H9 (cell line): Measurements from ENCODE around the gene RABL6. TPM values are rescaled to one million over a fixed set of nuclear protein-coding genes. Genes with fewer than 3 reads are reported as not detected.
A peak's percentile ranks its signal among the peaks of the same experiment; 100 is the strongest.
"Not testable (repeated sequence)": the region's sequence is repeated elsewhere in the genome, so short reads cannot be mapped to it uniquely, and the experiment has no call there.

Source experiments
- DNase-seq: peaks from one replicate; pipeline ENCODE4 v3.0.0-alpha.2; 2017
- H2AFZ ChIP-seq: one replicate; pipeline ENCODE4 v1.6.1; 2013; ENCODE audit warnings: mild to moderate bottlenecking, low read length, control low read depth, moderate library complexity
- H2AK5ac ChIP-seq: 2 replicates; pipeline ENCODE4 v1.6.1; 2013; ENCODE audit warnings: low read length, control low read depth, mixed read lengths; ENCODE audit not compliant: insufficient read length
- H2BK120ac ChIP-seq: one replicate; pipeline ENCODE4 v1.6.1; 2013; ENCODE audit warnings: low read depth, mild to moderate bottlenecking, low read length, control low read depth, inconsistent platforms; ENCODE audit not compliant: poor library complexity, severe bottlenecking
- H2BK12ac ChIP-seq: 2 replicates; pipeline ENCODE4 v1.6.1; 2013; ENCODE audit warnings: low read length, control low read depth, mixed read lengths, low read depth; ENCODE audit not compliant: insufficient read length
- H2BK15ac ChIP-seq: 2 replicates; pipeline ENCODE4 v1.6.1; 2013; ENCODE audit warnings: low read depth, low read length, control low read depth
- H2BK20ac ChIP-seq: one replicate; pipeline ENCODE4 v1.6.1; 2013; ENCODE audit warnings: low read depth, mild to moderate bottlenecking, low read length, control low read depth, inconsistent platforms; ENCODE audit not compliant: poor library complexity, severe bottlenecking
- H2BK5ac ChIP-seq: 2 replicates; pipeline ENCODE4 v1.6.1; 2013; ENCODE audit warnings: low read length, control low read depth, mixed read lengths; ENCODE audit not compliant: insufficient read length
- H3K14ac ChIP-seq: 2 replicates; pipeline ENCODE4 v1.6.1; 2013; ENCODE audit warnings: low read length, control low read depth; ENCODE audit not compliant: insufficient read depth
- H3K18ac ChIP-seq: 2 replicates; pipeline ENCODE4 v1.6.1; 2013; ENCODE audit warnings: low read depth, mild to moderate bottlenecking, mixed read lengths, low read length, control low read depth; ENCODE audit not compliant: insufficient read length
- H3K23ac ChIP-seq: 2 replicates; pipeline ENCODE4 v1.6.1; 2013; ENCODE audit warnings: low read length, control low read depth, mixed read lengths, low read depth; ENCODE audit not compliant: insufficient read length
- H3K23me2 ChIP-seq: 2 replicates; pipeline ENCODE4 v1.6.1; 2013; ENCODE audit warnings: low read depth, mild to moderate bottlenecking, mixed read lengths, low read length, control low read depth; ENCODE audit not compliant: insufficient read length, poor library complexity, severe bottlenecking
- H3K27ac ChIP-seq: 2 replicates; pipeline ENCODE4 v1.5.1; 2013; ENCODE audit warnings: low read length, control low read depth, mixed read lengths, low read depth; ENCODE audit not compliant: insufficient read length
- H3K27me3 ChIP-seq: 2 replicates; pipeline ENCODE4 v1.6.1; 2013; ENCODE audit warnings: low read length, control low read depth, inconsistent platforms; ENCODE audit not compliant: insufficient read depth
- H3K4ac ChIP-seq: 2 replicates; pipeline ENCODE4 v1.6.1; 2013; ENCODE audit warnings: low read depth, mild to moderate bottlenecking, control low read depth, inconsistent platforms, low read length, moderate library complexity
- H3K4me1 ChIP-seq: 2 replicates; pipeline ENCODE4 v1.6.1; 2013; ENCODE audit warnings: low read length, control low read depth, inconsistent platforms; ENCODE audit not compliant: insufficient read depth
- H3K4me2 ChIP-seq: 2 replicates; pipeline ENCODE4 v1.6.1; 2013; ENCODE audit warnings: low read length, control low read depth, mixed read lengths; ENCODE audit not compliant: insufficient read length, insufficient read depth
- H3K56ac ChIP-seq: 2 replicates; pipeline ENCODE4 v1.6.1; 2013; ENCODE audit warnings: low read depth, mild to moderate bottlenecking, mixed read lengths, low read length, control low read depth; ENCODE audit not compliant: insufficient read length
- H3K79me1 ChIP-seq: 2 replicates; pipeline ENCODE4 v1.6.1; 2013; ENCODE audit warnings: low read depth, mild to moderate bottlenecking, moderate library complexity, low read length, control low read depth, inconsistent platforms; ENCODE audit not compliant: insufficient read depth, poor library complexity, severe bottlenecking
- H3K79me2 ChIP-seq: 2 replicates; pipeline ENCODE4 v1.6.1; 2013; ENCODE audit warnings: low read length, control low read depth, inconsistent platforms; ENCODE audit not compliant: insufficient read depth
- H3K9ac ChIP-seq: 2 replicates; pipeline ENCODE4 v1.6.1; 2013; ENCODE audit warnings: low read length, control low read depth, mixed read lengths; ENCODE audit not compliant: insufficient read length; ENCODE audit errors: extremely low read depth
- H3K9me3 ChIP-seq: one replicate; pipeline ENCODE4 v1.6.1; 2013; ENCODE audit warnings: low read depth, low read length, inconsistent platforms; ENCODE audit not compliant: control insufficient read depth
- H3T11ph ChIP-seq: one replicate; pipeline ENCODE4 v1.6.1; 2013; ENCODE audit warnings: mild to moderate bottlenecking, low read length, control low read depth, inconsistent platforms
- H4K20me1 ChIP-seq: one replicate; pipeline ENCODE4 v1.6.1; 2013; ENCODE audit not compliant: control insufficient read depth, insufficient read length, insufficient read depth
- H4K5ac ChIP-seq: 2 replicates; pipeline ENCODE4 v1.6.1; 2013; ENCODE audit warnings: low read depth, mild to moderate bottlenecking, mixed read lengths, low read length, control low read depth; ENCODE audit not compliant: insufficient read length
- H4K8ac ChIP-seq: replicated peaks from 2 replicates; pipeline ENCODE4 v1.6.1; 2013; ENCODE audit warnings: low read length, control low read depth, mixed read lengths, low read depth; ENCODE audit not compliant: insufficient read length
- H4K91ac ChIP-seq: 2 replicates; pipeline ENCODE4 v1.6.1; 2013; ENCODE audit warnings: low read depth, mild to moderate bottlenecking, moderate library complexity, mixed read lengths, low read length, control low read depth; ENCODE audit not compliant: insufficient read length
- H3K27ac Mint-ChIP-seq, 3 experiments: 2 replicates in 2 of 3; 3 replicates in 1 of 3; pipeline ENCODE4 v1.8.0; 2020 to 2021; ENCODE audit warnings: mixed read lengths in 3 of 3, mild to moderate bottlenecking in 1 of 3, moderate library complexity in 1 of 3
- H3K27me3 Mint-ChIP-seq: 2 replicates; pipeline ENCODE4 v1.8.0; 2021; ENCODE audit warnings: low read depth, mild to moderate bottlenecking, moderate library complexity, mixed read lengths
- H3K36me3 Mint-ChIP-seq, 3 experiments: 2 replicates in 2 of 3; 3 replicates in 1 of 3; pipeline ENCODE4 v1.8.0; 2020 to 2021; ENCODE audit warnings: low read depth in 3 of 3, mixed read lengths in 3 of 3; ENCODE audit not compliant: insufficient read depth in 1 of 3
- H3K4me1 Mint-ChIP-seq, 2 experiments: 2 replicates each; pipeline ENCODE4 v1.8.0; 2020; ENCODE audit warnings: mixed read lengths in 2 of 2
- H3K4me3 Mint-ChIP-seq, 2 experiments: 2 replicates in 1 of 2; 3 replicates in 1 of 2; pipeline ENCODE4 v1.8.0; 2020 to 2021; ENCODE audit warnings: mild to moderate bottlenecking in 2 of 2, mixed read lengths in 2 of 2, moderate library complexity in 1 of 2
- H3K9me3 Mint-ChIP-seq, 2 experiments: 2 replicates in 1 of 2; 3 replicates in 1 of 2; pipeline ENCODE4 v1.8.0; 2020; ENCODE audit warnings: mild to moderate bottlenecking in 2 of 2, mixed read lengths in 2 of 2, moderate library complexity in 1 of 2
- CTCF ChIP-seq: fragments of 200-600 bp; sonication (generic); conservative IDR thresholded peaks from 3 replicates; pipeline ENCODE4 v1.8.0; 2021; ENCODE audit warnings: antibody characterized with exemption, mild to moderate bottlenecking
- WGBS: extraction: QIAGEN DNeasy Blood & Tissue Kit; methylation state at CpG from one replicate; pipeline ENCODE4 v1.1.7; 2013; ENCODE audit warnings: missing lambda C conversion rate, low lambda C conversion rate, mixed read lengths; ENCODE audit not compliant: insufficient read length; ENCODE audit errors: extremely low coverage; 5-methylcytosine and 5-hydroxymethylcytosine counted together
- total RNA-seq: library from RNA; stranded (reverse); gene quantifications from 2 replicates; pipeline ENCODE4 v1.2.1, GENCODE V29; 2021

The RABL6 gene
- total RNA-seq, 1 experiment from 2014 or later, result 108 TPM

DNA sequence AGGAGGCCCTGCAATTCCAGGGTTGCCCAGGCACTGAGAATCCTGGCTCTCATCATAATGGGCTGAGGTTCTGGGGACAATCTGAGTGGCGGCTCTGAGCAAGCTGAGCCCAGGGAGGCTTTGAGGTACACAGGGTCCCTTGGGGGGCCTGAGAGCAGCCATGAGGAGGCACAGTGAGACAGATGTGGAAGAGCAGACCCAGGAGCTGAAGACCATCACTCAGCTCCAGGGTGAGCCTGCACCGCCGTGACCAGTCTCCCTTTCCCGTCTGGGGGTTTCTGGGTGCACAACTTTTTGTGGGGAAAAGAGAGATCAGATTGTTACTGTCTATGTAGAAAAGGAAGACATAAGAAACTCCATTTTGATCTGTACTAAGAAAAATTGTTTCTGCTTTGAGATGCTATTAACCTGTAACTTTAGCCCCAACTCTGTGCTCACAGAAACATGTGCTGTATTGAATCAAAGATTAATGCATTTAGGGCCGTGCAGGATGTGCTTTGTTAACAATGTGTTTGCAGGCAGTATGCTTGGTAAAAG, 11.4 kb upstream of the RABL6 start, which contains the start of gene CCDC183:
TSS of gene CCDC183 (plus strand) at position 101 of the 537 bp plus-strand sequence. CDS start at position 161, 60 bp downstream.
- Mint-ChIP-seq H3K27ac (peak within 1 kb of the TSS in 1 of 3 experiments; percentile 30; a peak in 2 of 7 replicates), H3K27me3 (peaks cover 36% of the 10 kb centered on the region), H3K4me1 (peaks cover 21 to 34% of the 10 kb centered on the region in 2 experiments), H3K9me3 (no peaks in the 10 kb centered on the region), H3K4me3 (no peak within 1 kb of the TSS; a peak in 1 of 5 replicates), H3K36me3 (peaks cover 0 to 8% (median 1%) of the 10 kb centered on the region in 3 experiments; a peak in 3 of 7 replicates)
- Histone ChIP-seq H4K20me1 (no peaks in the 10 kb centered on the region), H3K4me2 (no peak within 1 kb of the TSS), H3K14ac (no peak within 1 kb of the TSS; the same call in 1 of the 2 replicates), H3K56ac (no peak within 1 kb of the TSS), H4K8ac (no peak within 1 kb of the TSS), H3K23ac (no peak within 1 kb of the TSS), H3K79me2 (no peaks in the 10 kb centered on the region), H3K4ac (no peak within 1 kb of the TSS), H3K9ac (no peak within 1 kb of the TSS), H3K4me1 (no peaks in the 10 kb centered on the region; the same call in 1 of the 2 replicates), H3K79me1 (no peaks in the 10 kb centered on the region), H2BK5ac (no peak within 1 kb of the TSS), H3K18ac (no peak within 1 kb of the TSS), H2BK12ac (no peak within 1 kb of the TSS), H2BK20ac (no peak within 1 kb of the TSS), H3K9me3 (no peaks in the 10 kb centered on the region), H4K5ac (no peak within 1 kb of the TSS), H4K91ac (no peak within 1 kb of the TSS), H3T11ph (no peak within 1 kb of the TSS), H3K23me2 (peaks cover 15% of the 10 kb centered on the region), H2BK120ac (no peak within 1 kb of the TSS), H2BK15ac (no peak within 1 kb of the TSS), H3K27ac (no peak within 1 kb of the TSS), H2AFZ (no peak within 1 kb of the TSS), H2AK5ac (no peak within 1 kb of the TSS), H3K27me3 (no peaks in the 10 kb centered on the region; the same call in 1 of the 2 replicates)
- DNase-seq, result no peak
- TF ChIP-seq CTCF, result no peak
- no CpG with 5 or more reads among the region's 5 CpGs for WGBS

- not testable (repeated sequence) for H3K79me1 ChIP-seq, H3K36me3 Mint-ChIP-seq, H3K27ac Mint-ChIP-seq, H2BK15ac ChIP-seq, H3K4me3 Mint-ChIP-seq, H2BK20ac ChIP-seq, H2AK5ac ChIP-seq, H3K9me3 ChIP-seq, H3K27me3 ChIP-seq, H4K8ac ChIP-seq, H3K4ac ChIP-seq, DNase-seq, H3K18ac ChIP-seq, H3K9me3 Mint-ChIP-seq, H3K56ac ChIP-seq, H2BK120ac ChIP-seq, H3K4me1 ChIP-seq, H3K23ac ChIP-seq, H2BK12ac ChIP-seq, H4K5ac ChIP-seq, H3K9ac ChIP-seq, H2AFZ ChIP-seq, H3K27ac ChIP-seq, H3K79me2 ChIP-seq, H2BK5ac ChIP-seq, H3K4me2 ChIP-seq, H4K20me1 ChIP-seq, H3T11ph ChIP-seq, H3K14ac ChIP-seq, H4K91ac ChIP-seq
- peaks cover 15% of the 10 kb centered on the region for H3K23me2 ChIP-seq
- no CpG with 5 or more reads among the region's 10 CpGs for WGBS
- peaks cover 36% of the 10 kb centered on the region for H3K27me3 Mint-ChIP-seq
- H3K4me1 Mint-ChIP-seq, result peaks cover 21 to 35% of the 10 kb centered on the region in 2 experiments
Measured at GRCh38 chr9:136796775-136797347, 10.9 kb upstream of the RABL6 start.
